CD4-positive, alpha-beta T cell treated with Interleukin-12 subunit alpha and Interleukin-12 subunit beta, for 1 hour (primary cell): ENCODE measurements around the gene CENPP.

Experiments
- DNase-seq: peaks from one replicate; pipeline ENCODE4 v3.0.0-alpha.2; 2020

Gene CENPP

DNA sequence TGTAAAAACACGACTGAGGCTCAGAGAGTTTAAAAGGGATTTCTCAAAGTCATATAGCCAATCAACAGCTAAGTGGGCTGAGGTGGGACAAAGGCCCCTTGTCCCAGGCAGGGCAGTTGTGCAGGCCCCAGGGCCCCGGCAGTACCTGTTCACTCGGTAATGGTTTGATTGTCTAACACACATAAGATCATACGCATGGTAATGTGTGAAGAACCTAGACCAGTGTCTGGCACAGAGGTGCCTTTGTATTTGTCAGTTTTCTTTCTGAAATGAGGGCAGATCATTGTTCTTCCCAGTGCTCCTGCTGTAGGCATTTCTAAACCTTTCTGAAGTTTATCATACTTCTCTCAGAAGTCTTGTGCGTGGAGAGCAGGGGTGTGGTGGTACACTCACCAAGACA, 277.3 kb downstream of the CENPP start:
- DNase-seq = no peak

DNA sequence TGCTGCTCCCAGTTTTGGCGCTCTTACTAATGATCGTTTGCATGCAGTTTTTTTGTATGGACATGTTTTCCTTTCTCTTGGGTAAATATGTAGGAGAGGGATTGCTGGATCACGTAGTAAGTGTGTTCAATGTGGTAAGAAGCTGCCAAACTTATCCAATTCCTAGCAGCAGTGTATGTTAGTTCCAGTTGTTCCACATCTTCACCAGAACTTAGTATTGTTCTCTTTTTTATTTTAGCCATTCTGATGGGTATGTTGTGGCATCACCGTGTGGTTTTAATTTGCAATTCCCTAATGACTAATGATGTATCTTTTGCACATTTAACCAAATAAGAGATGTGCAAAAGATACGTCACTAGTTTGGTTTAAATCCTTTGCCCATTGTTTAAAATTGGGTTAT, 278.2 kb downstream of the CENPP start:
- no peak for DNase-seq

DNA sequence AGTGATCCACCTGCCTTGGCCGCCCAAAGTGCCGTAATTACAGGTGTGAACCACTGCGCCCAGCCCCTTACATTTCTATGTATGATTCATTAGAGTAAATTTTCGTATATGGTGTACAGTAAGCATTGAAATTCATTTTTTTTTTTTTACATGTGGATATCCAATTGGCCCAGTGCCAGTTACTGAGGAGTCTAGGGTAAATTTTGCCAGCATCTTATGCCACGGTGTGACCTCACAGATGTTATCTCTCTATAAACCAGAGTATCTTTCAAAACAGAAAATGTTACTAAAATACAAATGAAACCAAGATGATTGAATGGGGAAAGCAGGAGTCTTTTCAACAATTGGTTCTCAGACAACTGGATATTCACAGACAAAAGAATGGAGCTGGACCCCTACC, 279.5 kb downstream of the CENPP start:
- no peak for DNase-seq

DNA sequence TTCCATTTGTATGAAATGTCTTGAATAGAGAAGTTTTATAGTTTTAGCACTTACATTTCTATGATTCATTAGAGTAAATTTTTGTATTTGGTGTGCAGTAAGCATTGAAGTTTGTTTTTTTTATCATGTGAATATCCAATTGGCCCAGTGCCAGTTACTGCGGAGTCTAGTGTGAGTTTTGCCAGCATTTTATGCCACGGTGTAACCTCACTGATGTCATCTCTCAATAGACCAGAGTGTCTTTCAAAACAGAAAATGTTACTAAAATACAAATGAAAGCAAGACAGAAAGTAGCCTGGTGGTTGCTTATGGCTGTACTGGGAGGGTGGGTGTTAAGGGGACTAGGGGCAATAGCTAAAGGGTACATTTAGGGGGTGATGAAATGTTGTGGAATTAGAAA, 281.3 kb downstream of the CENPP start:
- DNase-seq = no peak

DNA sequence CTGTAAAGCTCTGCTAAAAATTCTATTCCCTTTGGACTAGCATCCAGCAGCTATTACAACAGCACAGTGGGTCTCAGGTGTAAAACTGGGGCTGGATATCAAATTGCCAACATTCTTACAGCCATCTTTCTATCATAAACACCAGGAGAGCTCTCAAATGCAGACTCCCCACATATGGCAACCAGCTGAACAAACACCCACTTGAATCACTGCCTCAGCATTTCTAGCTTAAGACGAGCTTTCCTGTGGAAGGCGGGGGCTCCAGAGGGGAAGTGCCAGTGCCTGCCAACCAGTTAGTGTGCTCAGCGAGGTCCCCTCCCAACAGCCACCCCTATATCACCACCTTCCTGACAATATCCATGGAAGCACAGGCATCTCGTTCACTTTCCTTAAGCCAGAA, 282.0 kb downstream of the CENPP start:
- no peak for DNase-seq

DNA sequence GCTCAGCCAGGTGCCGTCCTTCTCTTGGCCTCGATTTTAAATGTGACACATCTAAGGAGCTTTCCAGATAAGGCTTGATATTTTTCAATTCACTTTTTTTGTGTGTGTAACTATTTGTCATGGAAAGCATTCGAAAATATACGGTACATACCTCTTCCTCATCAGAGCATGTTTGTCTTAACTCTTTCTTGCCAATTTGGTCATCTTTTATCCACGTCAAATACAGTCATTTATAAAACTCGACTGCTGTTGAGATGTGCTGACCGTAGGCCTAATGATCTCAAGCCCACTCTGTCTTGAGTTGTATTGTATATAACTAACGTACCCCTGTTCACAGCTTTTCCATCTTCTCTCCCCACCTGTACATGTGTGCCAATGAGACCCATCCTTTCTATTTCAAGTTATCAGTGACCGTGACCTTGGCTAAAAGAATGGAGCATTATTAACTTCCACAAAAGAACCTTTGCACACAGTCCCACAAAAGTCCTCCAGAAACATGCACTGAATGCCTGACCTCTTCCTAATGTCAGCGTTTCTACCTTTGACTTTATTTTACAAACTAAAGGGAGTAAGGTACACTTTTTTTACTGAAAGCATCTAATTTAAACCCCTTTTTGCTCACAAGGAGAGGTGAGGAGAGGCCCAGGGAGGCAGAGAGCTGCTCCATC, 282.6 kb downstream of the CENPP start:
- no peak for DNase-seq

DNA sequence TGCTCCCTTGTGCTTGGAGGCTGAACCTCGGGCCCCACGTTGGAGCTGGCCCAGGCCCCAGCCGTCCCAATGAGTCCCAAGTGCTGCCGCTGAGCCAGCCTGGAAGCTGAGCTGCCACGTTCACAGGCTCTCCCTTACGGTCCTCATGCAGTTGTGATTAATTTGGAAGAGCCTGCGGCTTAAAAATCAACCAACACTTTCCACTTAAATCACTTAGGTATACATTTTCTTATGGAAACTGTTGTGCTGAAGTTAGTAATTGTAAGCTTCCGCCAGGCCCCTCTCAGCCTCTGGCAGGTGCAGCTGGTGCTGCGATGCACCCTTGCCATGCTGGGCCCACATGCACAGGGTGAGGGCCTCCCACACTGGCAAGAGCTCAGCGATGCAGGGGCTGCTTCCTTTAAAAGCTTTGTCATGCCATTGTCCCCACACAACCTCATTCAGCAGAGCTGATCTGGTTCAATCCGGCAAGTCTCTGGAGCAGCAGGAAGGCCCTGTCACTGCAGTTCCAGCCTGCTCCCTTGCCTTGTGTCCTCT, 283.2 kb downstream of the CENPP start:
- no peak for DNase-seq

DNA sequence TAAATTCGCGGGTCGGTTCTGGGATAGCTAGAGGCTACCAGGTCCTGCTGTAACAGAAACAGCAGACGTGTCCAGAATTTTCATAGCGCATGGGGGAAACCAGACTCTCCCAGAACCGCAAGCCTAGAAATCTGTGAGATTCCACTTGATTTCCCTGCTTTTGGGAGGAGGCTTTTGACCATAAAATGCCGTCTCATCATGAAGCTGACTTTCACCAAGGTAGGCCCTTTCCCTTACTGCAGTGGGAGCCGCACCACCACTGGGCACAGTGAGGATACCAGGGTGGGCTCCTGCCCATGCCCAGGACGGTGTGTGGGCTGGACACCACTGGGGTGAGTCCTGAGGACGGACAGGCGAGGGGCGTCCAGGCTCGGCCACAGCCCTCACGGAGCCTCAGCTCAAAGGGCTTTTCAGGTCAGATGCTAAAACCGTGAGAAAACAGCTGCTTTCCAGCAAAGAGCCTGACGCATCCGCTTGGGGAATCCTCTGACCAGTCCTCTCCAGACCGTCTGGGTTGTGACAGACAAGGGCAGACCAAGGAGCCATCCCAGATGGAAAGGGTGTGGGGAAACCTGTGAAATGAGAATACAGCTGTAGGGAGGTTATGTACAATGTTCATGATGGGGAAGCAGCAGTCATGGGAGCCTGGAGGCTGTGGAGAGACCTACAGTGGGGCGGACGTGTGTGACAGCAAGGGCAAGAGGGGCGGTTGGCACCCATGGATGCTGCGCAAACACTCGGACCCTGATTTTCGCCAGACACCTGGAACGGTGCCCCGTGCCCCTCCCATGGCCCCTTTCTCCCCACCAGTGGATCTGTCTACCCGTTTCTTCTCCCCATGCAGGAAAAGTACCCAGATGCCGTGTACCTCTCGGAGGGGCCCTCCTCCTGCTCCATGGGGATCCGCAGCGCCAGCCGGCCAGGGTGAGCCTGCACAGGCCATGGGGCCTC, 285.0 kb downstream of the CENPP start:
- DNase-seq = no peak

DNA sequence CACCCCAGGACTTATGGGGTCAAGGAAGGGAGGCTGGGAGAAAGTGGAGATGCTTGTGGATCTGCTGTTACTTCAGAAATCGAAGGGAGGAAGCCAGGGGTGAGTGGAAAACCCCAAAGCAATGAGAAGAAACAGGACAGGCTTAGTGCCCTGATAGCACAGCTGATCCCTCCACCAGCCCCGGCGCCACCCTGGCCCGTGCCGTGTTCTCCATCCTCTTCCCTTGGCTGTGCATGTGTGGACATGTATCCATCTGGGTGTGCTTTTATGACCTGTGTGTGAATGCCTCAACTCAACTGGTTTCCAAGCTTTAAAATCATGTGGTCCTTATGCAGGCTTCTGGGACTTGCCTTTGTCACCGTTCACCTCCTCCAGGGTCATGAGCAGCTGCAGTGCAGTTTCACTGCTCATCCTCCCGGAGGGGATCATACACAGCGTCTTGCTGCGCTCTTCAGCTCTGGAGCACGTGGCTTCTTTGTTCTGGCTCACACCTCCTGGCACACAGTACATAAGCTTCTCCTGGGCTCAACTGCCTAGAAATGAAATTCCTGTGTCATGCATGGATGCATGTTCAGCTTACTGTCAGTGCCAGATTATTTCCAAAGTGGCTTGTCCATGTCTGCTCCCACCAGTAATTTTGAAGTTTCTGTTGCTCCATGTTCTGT, 286.0 kb downstream of the CENPP start:
- no peak for DNase-seq

DNA sequence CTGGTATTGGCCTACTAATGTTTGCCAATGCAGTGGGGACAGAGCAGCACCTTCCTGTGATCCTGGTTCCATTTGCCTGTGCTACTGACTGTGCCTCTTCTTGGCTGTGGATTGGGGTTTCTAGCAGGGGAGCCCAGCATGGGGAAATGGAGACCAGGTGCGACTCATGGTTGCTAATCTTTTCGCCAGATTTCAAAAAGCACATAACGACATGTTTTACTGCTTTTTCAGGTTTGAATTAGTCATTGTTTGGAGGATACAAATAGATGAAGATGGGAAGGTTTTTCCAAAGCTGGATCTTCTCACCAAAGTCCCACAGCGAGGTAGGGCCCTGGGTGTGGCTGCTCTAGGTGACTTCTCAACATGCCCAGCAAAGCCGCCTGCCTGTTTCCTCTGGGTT, 286.5 kb downstream of the CENPP start:
- DNase-seq = no peak

DNA sequence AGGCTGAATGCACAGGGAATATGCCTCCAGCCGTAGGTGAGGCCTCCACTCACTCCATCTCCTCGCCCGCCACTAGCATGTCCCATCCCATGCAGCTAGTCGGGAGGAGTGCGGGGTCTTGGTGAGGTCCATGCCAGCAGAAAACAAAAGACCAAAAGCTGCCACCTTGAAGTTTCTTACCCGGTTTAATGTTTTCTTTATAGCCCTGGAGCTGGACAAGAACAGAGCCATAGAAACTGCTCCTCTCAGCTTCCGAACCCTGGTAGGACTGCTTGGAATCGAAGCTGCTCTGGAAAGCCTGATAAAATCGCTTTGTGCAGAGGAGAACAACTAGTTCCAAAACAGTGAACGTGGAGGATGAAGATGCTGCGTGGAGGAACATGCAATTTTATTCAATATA, 287.1 kb downstream of the CENPP start:
- DNase-seq = no peak

DNA sequence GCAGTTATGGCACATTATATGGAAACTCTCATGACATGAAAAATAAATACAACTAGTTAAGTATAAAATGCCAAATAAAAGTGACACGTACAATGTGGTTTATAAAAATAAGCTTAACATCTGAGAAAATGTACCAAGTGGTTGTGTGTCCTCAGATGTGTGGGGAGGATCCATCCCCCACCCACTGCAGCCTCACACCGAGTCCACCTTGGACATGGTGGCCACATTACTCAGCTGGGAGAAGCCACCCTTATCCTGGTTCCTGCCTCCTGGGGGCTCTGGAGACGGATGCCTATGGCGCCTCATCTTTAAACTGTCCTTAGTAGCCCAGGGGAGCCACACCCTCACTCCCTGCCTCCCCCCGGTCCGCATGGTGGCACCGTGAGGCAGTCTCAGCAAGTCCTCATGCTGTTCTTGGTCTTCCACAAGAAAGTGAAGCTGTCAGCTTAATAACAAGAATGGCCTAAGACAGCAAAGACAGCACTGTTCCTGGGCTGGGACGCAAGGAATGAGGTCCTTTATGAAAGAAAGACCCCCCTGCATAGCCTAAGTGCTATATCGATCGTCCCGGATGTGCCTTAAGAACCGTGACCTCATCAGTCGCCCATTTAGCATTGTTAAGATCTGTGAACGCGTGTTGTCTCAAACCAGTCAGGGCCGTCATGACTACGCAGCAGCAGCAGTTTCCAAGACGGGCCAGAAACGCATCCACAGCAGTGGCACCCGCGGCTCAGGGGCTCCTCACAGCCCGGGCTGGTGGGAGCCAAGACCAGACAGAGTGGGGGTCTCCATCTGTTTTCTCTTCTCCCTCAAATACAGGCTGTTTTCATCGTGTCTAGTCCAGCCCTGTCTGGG, 287.7 kb downstream of the CENPP start:
- no peak for DNase-seq

DNA sequence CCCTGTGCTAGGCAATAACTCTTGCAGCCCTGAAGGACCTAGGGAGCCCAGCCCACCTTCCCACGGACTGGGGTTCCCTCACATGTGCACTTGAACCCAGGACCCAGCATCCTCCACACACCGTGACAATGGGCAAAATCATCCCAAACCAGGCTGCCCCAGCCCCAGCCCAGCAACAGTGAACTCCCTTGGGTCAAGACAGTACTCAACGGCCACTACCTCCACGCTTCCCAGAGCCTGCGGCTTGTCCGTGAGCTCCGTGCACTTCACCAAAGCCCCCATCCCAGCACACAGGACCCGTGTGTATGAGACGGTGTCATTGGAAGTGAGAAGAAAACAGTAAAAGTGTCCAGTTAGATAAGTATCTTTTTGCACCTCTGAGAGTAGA, 288.4 kb downstream of the CENPP start:
- DNase-seq = no peak

DNA sequence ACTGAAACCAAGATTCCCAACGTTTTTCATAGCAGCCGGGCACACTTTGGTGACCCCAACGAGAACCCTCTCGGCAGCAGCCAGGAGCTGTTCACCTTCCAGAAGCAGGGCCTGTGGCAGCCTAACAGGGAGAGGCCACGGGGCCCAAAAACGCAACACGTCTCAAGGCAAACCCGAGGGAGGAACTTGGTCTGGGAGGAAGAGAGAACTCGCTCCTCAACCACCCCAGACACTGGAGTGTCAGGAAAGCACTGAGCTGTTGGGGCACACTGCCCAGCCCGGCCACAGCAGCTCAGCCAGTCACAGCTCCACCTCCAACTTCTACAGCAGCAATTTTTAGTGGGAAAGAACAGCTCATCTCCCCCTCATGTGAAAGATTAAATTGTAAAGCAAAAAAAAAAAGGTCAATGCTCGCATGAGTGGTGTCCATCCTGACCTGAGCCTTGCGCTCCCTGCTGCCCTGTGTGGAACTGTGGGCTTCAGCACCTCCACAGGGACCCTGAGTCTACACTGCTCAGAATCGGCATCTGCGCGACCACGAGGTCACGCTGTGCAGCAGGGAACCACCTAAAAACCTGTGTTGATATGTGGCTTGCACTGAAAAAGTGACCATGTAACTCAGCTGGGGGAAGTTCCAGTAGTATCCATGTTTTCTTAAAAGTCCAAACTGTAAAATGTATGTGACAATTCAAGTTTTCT, 289.2 kb downstream of the CENPP start:
- DNase-seq = no peak

DNA sequence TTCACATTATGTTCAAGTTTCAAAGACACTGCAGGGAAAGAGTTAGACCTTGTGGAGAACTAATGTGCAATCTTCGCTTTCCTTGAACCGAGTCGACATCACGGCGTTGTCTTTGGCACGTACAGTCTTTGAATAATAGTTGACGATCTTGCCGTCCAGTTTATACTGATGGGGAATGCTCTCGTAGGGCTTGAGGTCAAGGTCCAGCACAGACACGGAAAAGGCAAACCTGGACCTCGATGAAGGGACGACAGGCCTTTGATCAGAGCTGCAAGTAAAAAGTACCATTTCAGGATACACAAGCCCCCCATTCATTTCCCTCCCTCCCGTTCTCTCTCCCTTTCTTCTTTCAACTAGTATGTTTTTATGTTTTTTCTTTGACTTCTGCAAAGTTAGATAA, 290.0 kb downstream of the CENPP start:
- no peak for DNase-seq

DNA sequence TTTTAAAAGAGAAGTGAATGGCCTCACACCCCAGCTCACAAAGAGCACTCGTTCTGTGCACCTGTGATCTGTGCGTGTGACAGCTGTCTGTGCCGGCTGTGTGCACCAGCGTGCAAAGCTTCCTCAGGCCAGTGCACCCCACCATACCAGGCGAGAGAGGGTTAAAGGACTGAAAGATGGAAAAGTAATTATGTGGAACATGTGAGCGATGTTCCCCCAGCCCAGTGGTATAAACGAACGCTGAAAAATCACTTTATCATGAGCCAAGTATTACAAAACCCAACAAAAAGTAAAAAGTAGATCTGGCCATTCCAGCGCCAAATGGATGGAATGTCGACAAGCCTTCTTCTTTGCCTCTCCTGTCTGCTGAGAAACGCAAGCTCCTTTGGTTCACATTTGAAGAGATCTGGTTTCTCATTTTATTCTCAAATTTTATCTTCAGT, 290.5 kb downstream of the CENPP start:
- no peak for DNase-seq

DNA sequence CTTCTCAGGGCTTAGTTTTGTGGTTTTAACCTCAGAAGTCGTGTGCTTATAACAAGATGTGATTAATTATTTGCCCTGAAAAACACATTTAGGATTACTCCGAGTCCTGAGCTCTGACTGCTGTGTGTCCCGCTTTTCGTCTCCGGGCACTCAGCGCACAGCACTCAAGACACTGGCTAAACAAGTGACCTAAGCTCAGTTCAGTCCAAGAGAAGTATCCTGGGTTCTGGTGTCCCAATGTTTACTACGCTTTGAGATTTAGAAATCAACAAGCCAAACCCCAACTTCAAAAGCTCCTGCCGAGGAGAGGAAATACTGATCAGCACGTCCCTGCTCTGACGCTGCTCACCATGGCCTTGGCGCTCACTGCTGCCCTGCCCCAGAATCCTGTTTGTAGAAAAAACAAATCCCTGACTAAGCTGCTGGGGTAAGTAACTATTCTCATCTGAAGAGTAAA, 290.9 kb downstream of the CENPP start:
- no peak for DNase-seq

DNA sequence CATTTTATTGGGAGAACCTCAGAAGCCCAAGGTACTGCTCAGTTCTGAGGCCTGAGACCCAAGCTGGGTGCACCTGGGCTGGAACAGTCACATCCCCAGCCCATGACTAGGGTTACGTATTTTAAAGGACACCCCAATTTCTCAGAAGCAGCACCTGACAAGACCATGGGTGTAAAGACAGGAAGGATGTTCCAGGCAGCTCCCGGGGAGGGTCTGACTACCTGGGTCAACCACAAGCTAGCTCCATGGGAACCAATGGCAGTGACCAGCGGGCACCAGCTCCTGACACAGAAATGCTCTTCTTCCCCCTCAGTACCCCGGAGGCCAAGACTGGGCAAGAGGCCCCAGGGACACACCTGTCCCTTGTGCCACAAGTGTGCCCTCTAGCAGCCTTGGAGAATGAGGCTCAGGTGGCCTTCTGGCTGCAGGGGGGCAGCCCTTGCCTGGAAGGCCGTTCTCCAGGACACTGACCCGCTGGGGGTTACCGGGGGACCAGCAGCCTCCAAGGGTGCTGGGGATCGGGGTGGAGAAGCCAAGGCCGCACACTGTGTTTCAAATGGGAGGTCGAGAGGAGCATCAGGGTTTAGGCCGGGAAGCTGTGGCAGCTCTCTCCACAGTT, 291.6 kb downstream of the CENPP start:
- DNase-seq = no peak

DNA sequence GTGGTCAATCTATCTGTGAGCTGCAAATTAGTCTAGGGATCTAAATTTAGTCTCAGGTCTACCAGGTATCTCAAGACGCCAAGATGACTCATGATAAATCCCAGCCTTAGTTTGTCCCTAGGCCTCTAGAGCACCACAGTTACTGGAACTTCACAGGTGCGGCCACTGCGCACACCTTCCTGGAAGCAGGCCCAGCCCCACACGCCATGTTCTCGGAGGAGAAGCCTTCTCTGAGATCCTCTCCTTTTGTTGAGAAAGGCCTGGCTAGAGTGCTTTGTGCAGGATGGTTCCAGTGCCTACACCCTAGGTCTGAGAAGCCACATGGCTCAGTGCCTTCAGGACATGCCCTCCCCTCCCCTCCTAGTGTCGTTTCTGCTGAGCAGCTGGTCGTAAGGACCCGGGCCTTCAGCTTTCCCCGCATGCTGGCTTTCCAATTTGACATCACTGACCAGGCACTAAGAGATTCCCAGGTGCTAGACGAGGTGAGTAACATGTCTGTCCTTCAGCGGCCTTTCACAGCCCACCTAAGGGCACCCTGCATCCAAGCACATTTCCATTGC, 292.3 kb downstream of the CENPP start:
- no peak for DNase-seq

DNA sequence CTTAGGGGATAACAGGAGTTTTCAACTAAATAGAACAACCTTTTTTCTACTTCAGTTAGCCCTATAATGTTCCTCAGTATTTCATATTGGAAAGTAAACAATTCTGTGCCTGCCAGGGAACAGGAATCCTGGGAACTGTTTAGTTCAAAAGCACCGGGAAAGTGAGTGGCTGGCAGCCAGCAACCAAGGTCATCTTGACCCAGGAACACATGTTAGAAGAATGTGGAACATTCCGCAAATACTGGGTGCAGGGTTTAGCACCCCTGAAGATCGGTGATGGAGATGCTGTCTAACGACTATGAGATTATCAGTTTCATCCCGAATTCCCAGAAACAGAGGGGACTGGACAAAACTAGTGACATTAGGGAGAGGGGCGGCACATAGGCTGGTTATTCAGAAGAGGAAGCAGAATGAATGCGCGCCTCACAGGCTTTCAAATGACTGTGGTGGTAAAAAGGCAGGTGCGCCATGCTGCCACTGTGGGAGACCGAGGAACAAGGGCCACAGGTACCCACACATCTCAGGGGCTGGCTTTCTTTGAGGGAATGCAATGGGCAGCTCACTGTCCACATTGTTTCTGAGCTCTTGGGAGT, 293.0 kb downstream of the CENPP start:
- no peak for DNase-seq
